HG02610 (cell line): ENCODE results near the gene MAP3K3.
"Not testable (repeated sequence)": the region's sequence is repeated elsewhere in the genome, so short reads cannot be mapped to it uniquely, and the experiment has no call there.

Source experiments
- ATAC-seq: cut with Tn5 transposase; IDR thresholded peaks from one replicate; pipeline ENCODE4 v1.9.1; 2021; ENCODE audit warnings: mild to moderate bottlenecking, moderate library complexity; ENCODE audit not compliant: unreplicated experiment

MAP3K3 gene

DNA sequence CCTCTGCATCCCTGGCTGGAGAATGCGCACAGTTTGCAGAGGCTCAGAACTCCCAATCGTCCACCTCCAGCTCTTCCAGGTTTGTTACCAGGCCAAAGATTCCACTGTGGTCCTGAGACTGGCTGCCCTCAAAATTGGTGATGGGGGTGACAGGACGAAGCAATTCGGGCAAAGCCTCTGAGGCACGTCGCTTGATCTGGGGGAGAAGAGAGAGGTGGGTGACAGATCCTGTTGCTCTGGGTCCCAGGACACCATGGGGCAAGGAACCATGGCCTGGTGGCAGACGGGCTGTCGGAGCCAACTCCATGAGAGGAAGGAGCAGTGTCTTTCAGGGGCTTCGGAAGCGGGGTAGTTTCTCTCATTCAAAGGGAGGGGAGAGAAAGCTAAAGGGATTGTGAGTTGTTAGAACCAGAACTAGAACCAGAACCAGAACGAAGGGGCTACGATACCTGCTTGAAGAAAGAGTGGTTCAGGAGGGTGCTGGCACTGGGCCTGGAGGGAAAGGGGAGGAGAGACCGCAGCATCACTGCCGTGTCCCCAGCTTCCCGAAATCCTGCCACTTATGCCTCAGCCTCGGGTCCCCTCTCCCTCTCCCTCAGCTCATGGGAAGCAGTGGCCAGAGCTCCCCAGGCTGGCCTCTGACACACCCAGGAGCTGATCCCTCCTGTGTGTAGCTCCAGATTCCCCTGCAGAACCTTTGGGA lies 81.5 kb downstream of the MAP3K3 start:
- no peak for ATAC-seq

DNA sequence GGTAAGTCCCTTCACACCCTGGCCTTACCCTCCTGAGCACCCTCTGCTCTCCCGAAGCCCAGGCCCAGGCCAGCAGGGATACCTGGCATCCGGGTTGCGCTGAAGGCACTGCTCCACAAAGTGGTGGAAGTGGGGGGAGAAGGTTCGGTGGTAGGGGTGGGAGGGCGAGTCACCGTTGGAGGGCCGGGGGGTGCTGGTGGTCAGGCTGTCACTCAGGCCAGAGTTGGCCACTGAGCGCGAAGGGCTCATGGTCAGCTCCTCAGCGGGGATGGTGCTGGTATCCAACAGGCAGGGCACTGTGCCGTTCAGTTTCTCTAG lies 82.0 kb downstream of the MAP3K3 start:
- ATAC-seq: no peak

DNA sequence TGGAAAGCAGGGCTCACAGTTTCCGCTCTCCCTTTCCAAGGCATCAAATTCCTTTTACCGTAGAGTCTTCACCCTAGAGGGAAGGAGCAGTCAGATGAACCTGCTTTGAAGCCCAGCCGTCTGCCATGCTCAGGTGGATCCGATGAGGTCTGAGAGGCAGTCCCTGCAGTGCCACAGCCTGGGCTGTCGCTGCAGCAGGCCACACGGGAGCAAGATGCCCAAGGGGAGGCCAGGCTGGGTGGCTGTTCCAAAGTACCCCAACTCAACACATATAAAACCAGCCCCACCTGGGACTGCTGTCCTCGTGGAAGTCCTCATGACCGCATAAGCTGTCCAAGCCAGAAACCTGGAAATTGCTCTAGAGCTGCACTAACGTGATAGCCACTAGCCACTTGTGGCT lies 82.6 kb downstream of the MAP3K3 start:
- no peak for ATAC-seq

DNA sequence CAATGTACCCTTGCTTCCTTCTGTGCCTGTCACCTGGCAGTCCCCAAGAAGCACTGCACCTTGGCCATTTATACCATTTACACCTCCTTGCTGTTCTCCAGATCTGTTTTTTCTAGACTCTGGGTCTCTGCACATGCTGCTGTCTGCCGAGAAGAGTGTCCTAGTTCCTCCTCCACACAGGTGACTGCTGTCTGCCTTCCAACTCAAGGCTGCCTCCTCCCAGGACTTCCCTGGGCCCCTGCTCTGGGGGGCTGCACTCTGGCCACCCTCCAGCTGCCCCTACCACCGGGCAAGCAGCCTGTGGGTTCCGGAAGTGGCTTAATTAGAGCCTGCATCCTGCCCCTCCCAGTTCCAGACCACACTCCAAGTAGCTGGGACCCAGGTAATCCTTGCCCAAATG lies 83.4 kb downstream of the MAP3K3 start:
- no peak for ATAC-seq

DNA sequence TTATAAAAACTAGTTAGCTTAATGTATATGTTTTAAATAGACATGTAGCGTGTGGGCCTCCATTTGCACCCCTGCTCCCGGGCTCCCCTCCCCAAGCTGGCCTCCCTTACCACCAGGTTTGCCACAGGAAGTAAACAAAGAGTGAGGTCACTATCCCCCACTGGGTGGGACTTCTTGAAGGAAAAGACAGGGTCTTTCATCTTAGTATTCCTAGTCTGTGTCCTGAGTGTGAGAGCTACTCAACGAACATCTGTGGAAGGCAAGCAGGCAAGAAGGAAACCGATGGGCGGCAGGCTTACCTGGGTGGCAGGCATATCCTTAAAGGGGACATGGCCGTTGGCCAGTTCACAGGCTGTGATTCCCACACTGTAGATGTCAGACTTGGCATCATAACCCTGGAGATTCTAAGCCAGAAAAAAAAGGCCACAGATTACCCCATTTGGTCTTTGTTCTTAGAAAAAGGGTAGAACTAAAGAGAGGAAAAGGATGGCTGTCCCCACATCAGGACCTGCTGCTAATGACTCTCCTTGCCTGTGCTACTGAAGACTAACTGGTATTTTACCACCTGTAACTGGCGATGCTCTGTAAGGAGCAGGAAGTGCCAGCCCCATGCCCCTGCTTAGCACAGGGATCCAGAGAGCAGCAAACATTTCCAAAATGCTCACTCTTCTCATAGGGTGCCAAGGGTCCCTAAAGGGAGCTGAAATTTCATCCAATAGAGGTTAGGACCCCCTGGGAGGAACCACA lies 84.3 kb downstream of the MAP3K3 start:
- ATAC-seq: no peak

DNA sequence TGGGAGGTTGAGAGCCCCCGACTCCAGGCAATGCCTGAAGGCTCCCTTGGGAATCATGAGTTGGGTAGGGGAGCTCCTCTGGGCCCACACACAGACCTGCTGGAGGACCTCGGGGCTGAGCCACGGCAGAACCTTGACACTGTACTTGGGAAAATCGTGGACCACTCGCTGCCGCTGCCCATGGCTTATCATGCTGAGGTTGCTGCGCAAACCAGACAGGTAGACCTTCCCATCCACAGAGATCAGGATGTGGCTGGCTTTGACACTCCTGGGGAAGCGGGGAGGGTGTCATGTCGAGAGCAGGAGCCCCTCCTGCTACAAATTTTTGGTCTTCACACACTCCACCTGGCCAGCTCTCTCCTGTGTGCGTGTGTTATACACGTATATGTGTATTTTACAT lies 84.9 kb downstream of the MAP3K3 start:
- no peak for ATAC-seq

DNA sequence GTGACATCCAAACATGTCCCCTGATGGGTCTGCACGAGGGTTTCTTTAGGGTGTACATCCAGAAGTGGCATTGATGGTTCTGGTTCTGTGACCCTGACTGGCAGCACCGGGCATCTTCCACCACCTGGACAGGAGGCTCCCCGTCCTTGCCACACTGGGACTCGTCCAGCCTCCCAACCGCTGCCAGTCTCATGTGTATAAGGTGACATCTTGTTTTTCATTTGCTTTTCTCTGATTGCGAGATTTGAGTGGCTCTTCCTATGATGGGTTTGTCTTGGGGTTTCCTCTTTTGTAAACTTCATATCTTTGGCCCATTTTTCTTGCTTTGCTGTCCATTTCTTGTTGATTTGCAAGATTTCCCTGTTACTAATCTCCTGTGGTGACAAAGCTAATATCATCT lies 86.9 kb downstream of the MAP3K3 start:
- ATAC-seq: no peak

DNA sequence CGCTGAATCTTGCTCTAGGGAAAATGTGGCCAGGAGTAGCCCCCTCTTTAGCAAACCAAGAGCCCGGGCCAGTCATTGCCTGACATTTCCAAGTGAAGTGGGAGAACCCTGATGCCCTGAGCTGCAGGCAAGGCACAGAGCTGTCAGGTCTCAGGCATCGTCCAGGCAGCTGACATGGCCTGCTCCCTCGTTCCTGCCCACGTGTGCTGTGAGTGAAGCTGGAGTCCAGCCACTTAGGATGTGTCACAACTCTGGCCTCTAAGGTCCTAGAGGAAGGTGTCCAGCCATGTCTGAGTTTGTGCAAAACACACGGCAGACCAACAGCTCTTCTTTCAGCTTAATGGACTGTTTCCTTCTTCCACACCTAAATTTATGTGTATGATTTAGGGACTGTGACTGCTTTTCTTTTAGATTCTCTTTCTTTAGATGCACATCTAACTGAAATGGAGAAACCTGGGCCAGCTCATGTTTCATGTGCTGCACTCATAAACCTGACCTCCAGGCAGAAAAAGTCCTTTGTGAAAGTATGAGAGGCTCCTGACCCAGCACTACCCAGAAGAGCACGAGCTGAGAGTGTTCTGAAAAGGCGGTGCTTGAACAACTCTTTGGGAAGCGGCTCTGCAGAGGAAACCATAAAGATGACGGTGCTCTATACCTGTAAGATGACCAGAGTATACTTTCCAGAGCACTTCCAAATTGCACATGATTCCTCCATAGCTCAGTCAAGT lies 92.5 kb downstream of the MAP3K3 start:
- ATAC-seq: no peak

DNA sequence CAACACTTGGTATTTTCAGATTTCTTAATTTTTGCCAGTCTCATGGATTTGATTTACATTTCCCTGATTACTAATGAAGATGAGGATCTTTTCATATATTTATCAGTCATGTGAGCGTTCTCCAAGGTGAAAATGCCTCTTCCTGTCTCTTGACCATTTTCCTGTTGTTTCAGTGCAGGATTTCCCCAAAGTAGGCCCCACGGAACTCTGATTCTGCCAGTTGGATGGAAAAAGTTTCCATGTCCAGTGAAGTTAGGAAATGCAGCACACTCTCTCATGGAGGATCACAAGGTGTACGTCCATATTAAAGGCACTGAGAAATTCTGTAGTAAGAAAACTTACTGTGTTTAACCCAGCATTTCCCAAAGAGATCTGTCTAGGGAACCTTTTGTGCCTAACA lies 94.2 kb downstream of the MAP3K3 start:
- ATAC-seq: no peak

DNA sequence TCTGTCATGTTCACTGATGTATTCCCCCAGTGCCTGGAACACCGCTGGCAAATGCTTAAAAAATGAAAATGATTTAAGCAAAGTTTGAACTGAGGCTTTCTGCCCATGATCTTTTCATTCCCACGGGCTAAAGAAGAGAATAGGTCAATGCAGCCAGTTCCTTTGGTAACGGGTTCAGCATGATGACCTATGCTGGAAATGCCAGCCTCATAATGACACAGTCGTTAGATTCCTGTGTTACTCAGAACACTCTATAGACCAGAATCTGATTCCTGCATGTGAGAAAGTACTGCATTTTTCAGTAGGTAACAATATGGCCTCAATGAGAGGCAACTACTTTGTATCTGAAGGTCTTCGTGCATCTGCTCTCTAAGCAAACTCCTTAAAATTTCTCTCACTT lies 96.8 kb downstream of the MAP3K3 start:
- ATAC-seq: no peak

DNA sequence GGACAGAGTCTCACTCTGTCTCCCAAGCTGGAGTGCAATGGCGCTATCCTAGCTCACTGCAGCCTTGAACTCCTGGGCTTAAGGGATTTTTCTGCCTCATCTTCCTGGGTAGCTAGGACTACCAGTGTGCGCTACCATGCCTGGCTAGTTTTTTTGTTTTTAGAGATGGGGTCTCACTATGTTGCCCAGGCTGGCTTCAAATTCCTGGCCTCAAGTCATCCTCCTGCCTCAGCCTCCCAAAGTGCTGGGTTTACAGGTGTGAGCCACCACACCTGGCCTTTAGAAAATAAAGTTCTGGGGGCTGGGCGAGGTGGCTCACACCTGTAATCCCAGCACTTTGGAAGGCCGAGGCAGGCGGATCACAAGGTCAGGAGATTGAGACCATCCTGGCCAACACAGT lies 98.0 kb downstream of the MAP3K3 start:
- ATAC-seq: not testable (repeated sequence)

DNA sequence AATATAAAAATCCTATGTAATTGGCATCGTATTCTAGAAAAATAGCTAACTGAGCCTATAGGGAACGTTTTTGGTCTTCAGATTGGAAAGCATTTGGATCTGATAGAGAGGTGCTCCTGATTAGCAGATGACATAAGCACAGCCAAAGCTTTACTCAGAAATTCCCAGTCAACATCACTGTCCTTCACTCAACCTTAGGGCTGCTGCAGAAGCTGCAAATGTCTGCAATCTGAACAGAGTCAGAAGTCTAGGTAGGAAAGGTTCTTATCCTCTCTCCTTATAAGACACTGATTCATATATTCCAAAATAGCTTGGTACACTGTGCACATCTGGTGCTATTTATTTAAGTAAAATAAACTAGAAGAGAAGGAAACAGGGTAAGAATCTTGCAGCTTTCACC lies 100.2 kb downstream of the MAP3K3 start:
- no peak for ATAC-seq

DNA sequence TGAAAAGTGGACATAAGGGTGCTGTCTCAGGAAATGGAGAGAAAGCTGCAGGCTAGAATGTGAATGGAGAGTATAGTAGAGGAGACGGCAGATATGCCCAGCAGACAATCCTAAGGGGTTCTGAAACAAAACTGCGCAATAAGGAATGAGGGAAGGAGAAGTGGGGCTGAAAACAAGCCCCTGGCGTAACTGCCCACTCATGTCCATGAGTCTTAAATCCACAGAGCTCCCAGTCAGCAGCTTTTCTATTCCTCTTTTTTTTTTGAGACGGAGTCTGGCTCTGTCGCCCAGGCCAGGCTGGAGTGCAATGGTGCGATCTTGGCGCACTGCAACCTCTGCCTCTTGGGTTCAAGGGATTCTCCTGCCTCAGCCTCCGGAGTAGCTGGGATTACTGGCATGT lies 113.5 kb downstream of the MAP3K3 start:
- no peak for ATAC-seq

DNA sequence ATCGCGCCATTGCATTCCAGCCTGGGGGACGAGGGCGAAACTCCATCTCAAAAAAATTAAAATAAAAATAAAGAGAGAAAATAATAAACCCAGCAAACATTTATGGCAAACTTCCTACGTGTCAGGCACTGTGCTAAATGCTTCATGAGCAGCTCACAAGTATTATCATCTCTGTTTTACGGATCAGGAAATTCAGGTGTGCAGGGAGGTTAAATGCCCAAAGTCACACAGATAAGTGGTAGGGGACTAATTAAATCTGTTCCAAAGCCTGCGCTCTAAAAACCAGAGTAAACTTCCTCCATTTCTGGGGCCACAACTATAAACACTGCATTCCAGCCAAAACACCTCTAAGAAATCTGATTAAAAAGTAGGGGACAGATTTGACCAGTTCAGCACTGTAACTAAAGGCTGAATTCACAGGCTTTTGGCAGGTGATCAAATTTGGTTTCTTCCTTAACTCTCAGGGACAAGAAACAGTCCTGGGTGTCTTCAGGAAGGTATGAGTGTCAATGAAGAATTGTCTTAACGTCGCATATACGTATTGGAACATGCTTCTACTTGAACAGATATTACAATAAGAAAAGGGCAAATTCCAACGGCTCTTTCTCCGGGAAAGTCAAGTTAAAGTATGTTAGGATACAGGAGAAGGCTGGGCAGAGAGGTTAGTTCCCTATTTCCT lies 118.4 kb downstream of the MAP3K3 start:
- no peak for ATAC-seq

DNA sequence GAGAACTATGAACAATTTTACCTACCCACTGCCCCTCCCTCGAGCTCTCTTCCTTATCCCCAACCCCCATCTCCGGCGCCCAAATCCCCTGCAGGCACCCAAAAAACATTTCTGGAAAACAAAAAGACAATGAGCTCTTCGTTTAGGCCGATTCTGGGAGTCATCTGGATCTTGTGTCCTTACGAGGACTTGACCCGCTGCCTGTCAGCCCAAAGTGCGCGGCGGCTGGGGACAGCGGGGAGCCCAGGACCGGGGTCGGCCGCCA lies 118.9 kb downstream of the MAP3K3 start:
- no peak for ATAC-seq

DNA sequence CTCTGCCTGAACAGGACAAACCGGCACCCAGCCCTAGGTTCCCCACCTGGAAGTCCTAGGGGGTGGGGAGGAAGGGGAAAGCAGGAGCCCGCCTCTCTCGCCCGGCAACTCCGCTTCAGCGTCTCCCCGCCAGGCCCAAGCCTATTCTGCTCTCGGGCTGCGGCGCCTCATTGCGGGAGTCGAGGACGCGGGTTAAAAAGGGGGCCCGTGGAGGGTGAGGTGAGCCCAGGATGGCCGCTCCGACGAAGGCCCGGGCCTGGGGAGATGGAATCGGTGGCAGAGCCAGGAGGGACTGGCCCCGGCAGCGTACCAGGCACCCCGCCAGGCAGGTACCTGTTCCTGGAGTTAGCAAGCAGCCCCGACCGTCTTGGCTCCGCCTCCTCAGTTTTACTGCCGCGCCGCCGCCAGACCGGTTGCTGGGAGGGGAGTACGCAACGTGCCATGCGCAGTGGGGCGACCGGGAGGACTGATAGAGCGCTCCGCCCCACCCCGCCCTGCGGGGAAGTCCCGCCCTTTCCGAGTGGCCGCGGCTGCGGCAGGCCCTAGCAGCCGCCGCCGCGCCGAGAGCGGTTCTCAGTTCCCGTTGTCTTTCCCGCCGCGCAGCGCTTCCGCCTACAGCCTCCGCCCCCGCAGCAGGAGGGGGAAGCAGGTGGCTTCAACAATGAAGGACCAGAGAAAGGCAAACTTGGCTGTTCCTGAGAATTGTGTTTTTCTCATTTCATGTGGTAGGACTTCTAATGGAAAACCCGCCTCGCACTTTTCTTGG lies 119.4 kb downstream of the MAP3K3 start, which contains the start of gene STRADA:
Gene STRADA, minus strand, starts transcription at position 392 of the 766 bp plus-strand sequence. CDS start 13,430 bp downstream, outside the sequence.
- peak; percentile 88 for ATAC-seq
